Right lung (tissue), 10 donors: Measurements from ENCODE around the gene CDO1. TPM values are rescaled to one million over a fixed set of nuclear protein-coding genes. Genes with fewer than 3 reads are reported as not detected.
A peak's percentile ranks its signal among the peaks of the same experiment; 100 is the strongest.

Experiments
- DNase-seq, 2 donors: peaks; one replicate each; pipeline ENCODE4 v3.0.0-alpha.2; 2013
- long read RNA-seq, 8 donors: transcript quantifications; one replicate each; lab custom pipeline, GENCODE V29; 2026
- polyA plus RNA-seq, 5 donors: library from polyadenylated mRNA; unstranded; fragments of 120-200 nt; gene quantifications; one replicate each; pipeline versions ENCODE4 v1.2.1 to v1.2.3, GENCODE V29; 2013; ENCODE audit warnings: inconsistent platforms in 1 of 5, low replicate concordance in 1 of 5; ENCODE audit not compliant: insufficient read length in 5 of 5, insufficient read depth in 1 of 5

The CDO1 gene
- polyA plus RNA-seq, result 10 to 100 TPM; 54.7 to 90.6 (median 60.7) TPM
- long read RNA-seq, donor 1, transcript CDO1-201 (5 exons, 1,860 nt), result major isoform, 27 of 34 reads
- long read RNA-seq, donor 1, partial matches to known transcripts, result 7 of 34 reads
- long read RNA-seq, donor 1, other reads (novel, unspliced or antisense), result 0 of 34 reads
- long read RNA-seq, donor 2, transcript CDO1-201 (5 exons, 1,860 nt), result major isoform, 22 of 28 reads
- long read RNA-seq, donor 2, partial matches to known transcripts, result 5 of 28 reads
- long read RNA-seq, donor 2, other reads (novel, unspliced or antisense), result 0 of 28 reads
- long read RNA-seq, donor 3, transcript CDO1-201 (5 exons, 1,860 nt), result major isoform, 14 of 27 reads
- long read RNA-seq, donor 3, partial matches to known transcripts, result 13 of 27 reads
- long read RNA-seq, donor 3, other reads (novel, unspliced or antisense), result 0 of 27 reads
- long read RNA-seq, donor 4, transcript CDO1-201 (5 exons, 1,860 nt), result major isoform, 17 of 17 reads
- long read RNA-seq, donor 4, partial matches to known transcripts, result 0 of 17 reads
- long read RNA-seq, donor 4, other reads (novel, unspliced or antisense), result 0 of 17 reads
- long read RNA-seq, donor 5, transcript CDO1-201 (5 exons, 1,860 nt), result major isoform, 36 of 43 reads
- long read RNA-seq, donor 5, partial matches to known transcripts, result 7 of 43 reads
- long read RNA-seq, donor 5, other reads (novel, unspliced or antisense), result 0 of 43 reads
- long read RNA-seq, donor 6, transcript CDO1-201 (5 exons, 1,860 nt), result major isoform, 23 of 23 reads
- long read RNA-seq, donor 6, partial matches to known transcripts, result 0 of 23 reads
- long read RNA-seq, donor 6, other reads (novel, unspliced or antisense), result 0 of 23 reads
- long read RNA-seq, donor 7, partial matches to known transcripts, result 0 of 4 reads
- long read RNA-seq, donor 7, other reads (novel, unspliced or antisense), result 0 of 4 reads
- long read RNA-seq, donor 8, transcript CDO1-201 (5 exons, 1,860 nt), result major isoform, 7 of 7 reads
- long read RNA-seq, donor 8, partial matches to known transcripts, result 0 of 7 reads
- long read RNA-seq, donor 8, other reads (novel, unspliced or antisense), result 0 of 7 reads

- DNase-seq, result peak; percentile 84 to 86
Observed at GRCh38 chr5:115816226-115817081, at the start of gene CDO1. CDO1 (minus strand) TSS chr5:115816659; CDS start chr5:115816397, 262 bp downstream.

GRCh38 chr5:115859378-115859777 is 42.9 kb upstream of the CDO1 start:
- no peak for DNase-seq

GRCh38 chr5:115858396-115858795 is 41.9 kb upstream of the CDO1 start:
- DNase-seq, result no peak

GRCh38 chr5:115857626-115858349 is 41.3 kb upstream of the CDO1 start:
- no peak for DNase-seq

- no peak for DNase-seq
Observed at GRCh38 chr5:115857057-115857479, 40.6 kb upstream of the CDO1 start.

GRCh38 chr5:115855959-115856358 is 39.5 kb upstream of the CDO1 start:
- no peak for DNase-seq

- DNase-seq, result no peak
Observed at GRCh38 chr5:115854139-115854538, 37.7 kb upstream of the CDO1 start.

GRCh38 chr5:115850744-115851416 is 34.4 kb upstream of the CDO1 start:
- DNase-seq, result peak in 1 of 2 donors; percentile 48

GRCh38 chr5:115849258-115849798 is 32.9 kb upstream of the CDO1 start:
- DNase-seq, result no peak

GRCh38 chr5:115847290-115847689 is 30.8 kb upstream of the CDO1 start:
- no peak for DNase-seq

GRCh38 chr5:115844321-115844817 is 27.9 kb upstream of the CDO1 start:
- DNase-seq, result no peak

GRCh38 chr5:115843444-115844130 is 27.1 kb upstream of the CDO1 start:
- DNase-seq, result no peak

- no peak for DNase-seq
Observed at GRCh38 chr5:115842952-115843351, 26.5 kb upstream of the CDO1 start.

- peak; percentile 83 to 87 for DNase-seq
Observed at GRCh38 chr5:115842089-115842935, 25.9 kb upstream of the CDO1 start.

GRCh38 chr5:115841382-115842088 is 25.1 kb upstream of the CDO1 start, which contains the start of the genes AP3S1 and ATG12:
AP3S1 (plus strand) TSS chr5:115841935; CDS start chr5:115842038, 103 bp downstream.
ATG12 (minus strand) TSS chr5:115841565; CDS start chr5:115841552, 13 bp downstream.
- peak; percentile 96 to 98 for DNase-seq

GRCh38 chr5:115840873-115841272 is 24.4 kb upstream of the CDO1 start:
- DNase-seq, result no peak
